Inflammatory macrophage treated with lipopolysaccharide for 4 hours (primary cell): ENCODE measurements around the gene HTR3B.
"Not testable (repeated sequence)": the region's sequence is repeated elsewhere in the genome, so short reads cannot be mapped to it uniquely, and the experiment has no call there.

Source experiments
- DNase-seq: peaks from one replicate; pipeline ENCODE4 v3.0.0-alpha.2; 2020

HTR3B gene, protein sequence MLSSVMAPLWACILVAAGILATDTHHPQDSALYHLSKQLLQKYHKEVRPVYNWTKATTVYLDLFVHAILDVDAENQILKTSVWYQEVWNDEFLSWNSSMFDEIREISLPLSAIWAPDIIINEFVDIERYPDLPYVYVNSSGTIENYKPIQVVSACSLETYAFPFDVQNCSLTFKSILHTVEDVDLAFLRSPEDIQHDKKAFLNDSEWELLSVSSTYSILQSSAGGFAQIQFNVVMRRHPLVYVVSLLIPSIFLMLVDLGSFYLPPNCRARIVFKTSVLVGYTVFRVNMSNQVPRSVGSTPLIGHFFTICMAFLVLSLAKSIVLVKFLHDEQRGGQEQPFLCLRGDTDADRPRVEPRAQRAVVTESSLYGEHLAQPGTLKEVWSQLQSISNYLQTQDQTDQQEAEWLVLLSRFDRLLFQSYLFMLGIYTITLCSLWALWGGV

DNA sequence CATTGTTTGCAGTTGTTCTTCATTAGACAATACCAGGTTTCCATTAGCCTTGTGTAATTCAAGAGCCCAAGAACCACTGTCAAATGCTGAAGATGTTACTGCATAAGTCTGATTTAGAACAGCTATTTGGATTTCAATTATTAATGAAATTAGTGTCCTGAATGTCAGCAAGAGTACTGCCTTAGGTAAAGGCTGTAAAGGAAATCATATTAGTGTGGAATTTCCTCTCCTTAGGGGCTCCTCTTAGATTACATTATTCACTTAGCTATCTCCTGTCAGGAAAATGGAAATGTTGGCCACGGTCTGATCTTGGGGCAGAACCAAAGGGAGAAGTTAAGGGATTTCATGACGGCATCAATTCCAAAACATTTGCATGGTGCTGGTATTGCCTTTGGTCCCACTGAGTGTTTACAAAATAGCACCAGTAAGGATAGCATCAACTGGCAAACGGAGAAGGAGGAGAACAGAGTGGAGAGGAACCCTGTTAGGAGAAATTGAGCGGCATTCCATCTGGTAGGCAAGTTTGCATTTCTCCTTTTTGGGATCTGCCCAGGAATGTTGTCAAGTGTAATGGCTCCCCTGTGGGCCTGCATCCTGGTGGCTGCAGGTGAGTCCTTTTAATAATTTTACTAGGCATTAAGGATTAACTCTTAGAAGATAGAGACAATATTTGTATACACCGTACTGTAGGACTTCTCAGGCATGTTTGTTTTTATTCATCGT, at the start of gene HTR3B:
HTR3B (plus strand) TSS at position 418 of the 723 bp plus-strand sequence; CDS start at position 556, 138 bp downstream.
- DNase-seq: no peak

DNA sequence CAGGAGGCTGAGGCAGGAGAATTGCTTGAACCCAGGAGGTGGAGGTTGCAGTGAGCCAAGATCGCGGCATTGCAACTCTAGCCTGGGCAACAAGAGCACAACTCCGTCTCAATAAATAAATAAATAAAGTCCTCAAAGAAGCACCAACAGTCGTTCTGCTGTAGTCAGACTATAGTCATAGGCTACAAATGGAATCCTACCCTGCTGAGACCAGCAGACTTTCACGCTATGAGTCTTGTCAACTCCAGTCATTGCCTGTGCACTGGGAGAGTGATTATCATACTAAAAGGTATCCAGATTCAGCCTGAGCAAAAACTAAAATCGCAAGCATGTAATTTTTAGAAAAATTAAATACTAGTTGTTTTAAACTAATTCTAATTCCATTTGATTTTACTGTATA, 48.8 kb upstream of the HTR3B start:
- no peak for DNase-seq

DNA sequence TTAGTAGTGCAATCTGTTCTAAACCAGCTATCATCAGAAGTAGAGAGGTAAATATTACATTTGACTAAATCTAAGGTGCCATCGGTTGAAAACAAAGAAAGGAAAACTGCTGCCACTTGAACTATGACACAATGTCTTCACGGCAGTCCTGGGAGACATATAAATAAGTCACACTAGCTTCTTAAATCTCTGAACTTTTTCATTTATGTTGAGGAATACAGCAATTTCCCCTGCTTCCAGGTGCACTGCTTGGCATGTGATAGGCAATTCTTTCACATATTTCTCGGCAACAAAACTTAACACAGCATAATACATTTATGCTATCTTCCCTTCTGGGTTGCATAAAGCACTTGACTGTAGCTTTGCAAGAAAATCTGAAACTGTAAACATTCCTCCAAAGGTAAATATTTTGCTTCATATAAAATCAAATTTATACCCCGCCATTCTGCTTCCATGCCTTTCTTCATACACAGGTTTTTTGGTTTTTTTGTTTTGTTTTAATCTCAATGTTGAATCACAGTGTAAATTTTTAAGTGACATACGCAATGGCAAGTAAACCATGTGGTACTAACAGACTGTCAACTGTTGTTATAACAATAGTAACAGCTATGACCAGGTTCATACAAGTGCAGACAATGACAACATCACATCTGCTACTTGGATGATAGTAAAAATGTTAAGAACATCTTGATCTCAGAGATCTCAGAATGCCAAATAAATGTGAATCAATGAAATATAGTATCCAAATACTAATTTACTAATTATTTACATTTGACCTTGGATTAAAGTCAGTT, 47.4 kb upstream of the HTR3B start:
- no peak for DNase-seq

DNA sequence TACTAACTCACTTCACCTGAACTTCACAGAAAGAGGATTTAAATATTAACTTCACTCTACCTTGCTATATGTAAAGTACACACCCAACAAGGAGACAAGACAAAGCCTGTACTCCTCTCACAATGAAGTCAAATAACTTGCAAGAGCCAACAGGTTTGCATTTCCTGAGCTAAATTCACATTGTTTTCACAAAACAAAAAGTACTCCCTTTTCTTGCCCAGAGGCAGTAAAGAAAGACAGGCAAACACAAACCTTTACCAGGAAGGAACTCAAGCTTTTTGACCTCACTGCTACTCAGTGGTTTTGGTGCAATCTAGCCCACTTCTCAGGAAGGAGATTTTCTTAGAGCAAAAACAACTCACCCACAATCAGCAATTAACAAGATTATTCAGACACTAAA, 44.9 kb upstream of the HTR3B start:
- no peak for DNase-seq

DNA sequence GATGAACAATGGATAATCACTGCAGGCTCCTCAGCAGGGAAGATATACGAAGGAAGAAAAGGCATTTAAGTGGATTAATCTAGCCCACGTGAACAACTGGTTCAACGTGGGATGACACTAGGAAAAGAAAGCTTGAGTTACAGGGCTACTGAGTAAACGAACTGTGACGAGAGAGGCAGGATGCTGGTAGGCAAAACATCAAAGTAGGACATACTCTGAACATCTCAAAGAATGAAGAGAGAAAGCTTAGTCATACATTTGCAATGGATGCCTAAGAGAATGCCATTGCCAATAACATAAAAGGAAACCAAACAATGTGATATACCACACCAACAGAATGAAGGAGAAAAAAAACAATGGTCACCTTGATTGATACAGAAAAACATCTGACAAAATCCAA, 42.2 kb upstream of the HTR3B start:
- DNase-seq: no peak

DNA sequence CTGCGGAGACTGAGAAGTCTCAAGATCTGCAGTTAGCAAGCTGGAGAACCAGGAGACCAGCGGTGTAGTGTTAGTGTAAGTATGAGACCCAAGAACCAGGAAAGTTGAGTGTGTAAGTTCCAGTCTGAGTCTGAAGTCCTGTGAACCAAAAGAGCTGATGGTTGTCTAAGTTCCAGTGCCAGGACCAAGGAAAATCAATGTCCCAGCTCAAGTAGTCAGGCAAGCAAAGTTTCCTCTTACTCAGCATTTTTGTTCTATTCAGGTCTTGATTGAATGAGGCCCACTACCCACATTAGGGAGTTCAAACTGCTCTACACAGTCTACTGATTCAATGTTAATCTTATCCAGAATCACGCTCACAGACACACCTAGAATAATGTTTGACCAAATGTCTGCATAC, 40.2 kb upstream of the HTR3B start:
- DNase-seq: no peak

DNA sequence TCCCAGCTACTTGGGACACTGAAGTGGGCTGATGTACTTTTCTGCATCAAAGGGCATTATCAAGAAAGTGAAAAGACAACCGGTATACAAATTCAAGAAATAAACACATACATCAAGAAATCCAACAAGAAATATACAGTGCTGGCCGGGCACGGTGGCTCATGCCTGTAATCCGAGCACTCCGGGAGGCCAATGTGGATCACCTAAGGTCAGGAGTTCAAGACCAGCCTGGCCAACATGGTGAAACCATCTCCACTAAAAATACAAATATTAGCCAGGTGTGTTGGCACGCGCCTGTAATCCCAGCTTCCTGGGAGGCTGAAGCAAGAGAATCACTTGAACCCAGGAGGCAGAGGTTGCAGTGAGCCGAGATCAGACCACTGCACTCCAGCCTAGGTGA, 38.7 kb upstream of the HTR3B start:
- DNase-seq: no peak

DNA sequence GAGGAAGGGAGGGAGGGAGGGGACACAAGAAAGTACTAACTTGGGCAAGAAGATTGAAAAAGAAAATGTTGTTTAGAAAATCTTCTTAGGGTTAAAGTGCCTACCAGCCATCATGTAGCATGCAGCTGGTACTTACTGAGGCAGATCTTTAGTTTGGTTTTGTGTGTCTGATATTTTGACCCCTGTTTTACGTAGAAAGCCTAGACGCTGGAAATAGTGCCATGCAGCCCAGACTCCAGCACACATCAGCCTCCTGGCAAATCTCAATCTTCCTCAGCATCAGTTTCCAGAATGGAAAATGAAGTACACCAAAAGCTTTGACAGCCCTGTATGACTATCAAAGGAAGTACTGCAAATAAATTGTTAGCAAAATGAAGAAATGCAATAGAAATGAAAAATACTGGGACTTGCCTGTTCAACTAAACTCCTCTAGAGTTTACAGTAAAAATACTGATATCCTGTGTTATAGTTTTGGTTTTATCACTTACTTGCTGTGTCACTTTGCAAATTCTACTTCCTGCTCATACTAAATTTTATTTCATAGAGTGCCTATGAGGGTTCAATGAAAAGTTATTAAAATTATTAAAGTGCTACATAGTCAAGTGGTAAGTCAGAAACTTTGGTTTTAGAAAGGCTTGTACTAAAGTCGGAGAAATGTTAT, 36.6 kb upstream of the HTR3B start:
- no peak for DNase-seq

DNA sequence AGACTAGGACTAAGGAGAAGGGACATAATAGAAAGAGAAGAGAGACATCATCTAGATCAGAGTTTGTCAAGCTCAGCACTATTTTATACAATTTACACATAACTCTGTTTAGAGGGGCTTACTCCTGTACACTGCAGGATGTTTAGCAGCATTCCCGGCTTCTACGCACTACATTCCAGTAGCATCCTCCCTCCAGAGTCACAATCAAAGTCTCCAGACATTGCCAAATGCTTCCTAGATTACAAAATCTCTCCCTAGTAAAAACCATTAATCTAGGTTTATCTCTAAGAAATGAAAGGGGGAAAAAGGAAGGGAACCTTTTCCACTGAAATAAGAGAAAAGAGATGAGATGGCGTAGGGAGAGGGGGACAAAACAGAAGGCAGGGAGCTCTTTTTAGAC, 33.3 kb upstream of the HTR3B start:
- DNase-seq: no peak

DNA sequence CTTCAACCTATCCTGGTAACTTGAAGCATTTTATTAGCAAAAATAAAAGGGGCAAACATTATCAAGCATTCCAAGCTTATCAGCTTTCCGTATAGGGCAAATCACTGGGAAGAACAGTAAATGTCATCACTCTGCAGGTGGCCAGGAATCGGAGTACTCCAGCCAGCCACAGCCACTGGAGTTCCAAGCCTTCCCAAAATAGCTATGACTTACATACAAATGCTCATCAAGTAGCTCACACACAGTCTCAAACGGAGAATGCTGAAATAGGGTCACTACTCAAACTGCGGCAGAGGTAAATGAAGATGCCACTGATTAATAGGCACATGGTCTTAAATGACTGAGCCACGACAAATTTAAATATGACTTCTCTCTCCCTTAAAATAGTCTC, 31.4 kb upstream of the HTR3B start:
- no peak for DNase-seq

DNA sequence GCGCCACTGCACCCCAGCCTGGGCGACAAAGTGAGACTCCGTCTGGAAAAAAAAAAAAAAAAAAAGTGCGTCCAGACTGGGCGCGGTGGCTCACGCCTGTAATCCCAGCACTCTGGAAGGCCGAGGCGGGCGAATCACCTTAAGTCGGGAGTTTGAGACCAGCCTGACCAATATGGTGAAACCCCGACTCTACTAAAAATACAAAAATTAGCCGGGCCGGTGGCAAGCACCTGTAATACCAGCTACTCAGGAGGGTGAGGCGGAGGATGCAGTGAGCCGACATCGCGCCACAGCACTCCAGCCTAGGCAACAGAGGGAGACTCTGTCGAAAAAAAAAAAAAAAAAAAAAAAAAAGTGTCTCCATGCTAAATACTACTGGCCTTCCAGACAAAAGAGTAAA, 30.5 kb upstream of the HTR3B start:
- no peak for DNase-seq

DNA sequence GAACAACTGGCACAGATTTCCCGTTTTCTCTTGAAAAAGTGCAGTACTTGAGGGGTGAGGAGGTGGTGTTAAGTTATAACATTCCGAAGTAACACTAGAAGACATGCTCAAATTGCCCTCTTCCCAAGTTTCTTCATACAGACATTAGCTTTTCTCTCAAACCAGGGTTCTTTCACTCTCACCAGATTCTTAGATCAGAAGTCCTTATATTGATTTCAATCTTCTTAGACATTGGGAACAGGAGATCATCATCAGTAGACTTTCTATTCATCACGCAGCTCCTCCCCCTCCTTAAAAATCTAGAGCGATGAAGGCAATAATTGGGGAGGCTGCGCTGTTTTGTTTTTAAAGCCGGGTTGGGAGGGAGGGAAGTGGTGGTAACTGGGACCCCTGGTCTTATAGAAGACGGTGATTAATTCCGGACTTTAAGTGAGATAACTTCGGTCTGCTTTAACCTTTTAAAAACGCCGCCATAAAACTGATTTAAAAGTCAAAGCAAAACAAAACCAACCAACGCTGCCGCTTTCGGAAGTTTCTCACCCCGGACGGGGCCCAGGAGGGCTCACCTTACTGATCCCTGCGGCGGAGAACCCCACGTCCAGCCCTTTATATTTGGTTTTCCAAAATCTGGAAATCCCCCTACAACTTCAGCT, 29.9 kb upstream of the HTR3B start:
- peak; percentile 63 for DNase-seq

DNA sequence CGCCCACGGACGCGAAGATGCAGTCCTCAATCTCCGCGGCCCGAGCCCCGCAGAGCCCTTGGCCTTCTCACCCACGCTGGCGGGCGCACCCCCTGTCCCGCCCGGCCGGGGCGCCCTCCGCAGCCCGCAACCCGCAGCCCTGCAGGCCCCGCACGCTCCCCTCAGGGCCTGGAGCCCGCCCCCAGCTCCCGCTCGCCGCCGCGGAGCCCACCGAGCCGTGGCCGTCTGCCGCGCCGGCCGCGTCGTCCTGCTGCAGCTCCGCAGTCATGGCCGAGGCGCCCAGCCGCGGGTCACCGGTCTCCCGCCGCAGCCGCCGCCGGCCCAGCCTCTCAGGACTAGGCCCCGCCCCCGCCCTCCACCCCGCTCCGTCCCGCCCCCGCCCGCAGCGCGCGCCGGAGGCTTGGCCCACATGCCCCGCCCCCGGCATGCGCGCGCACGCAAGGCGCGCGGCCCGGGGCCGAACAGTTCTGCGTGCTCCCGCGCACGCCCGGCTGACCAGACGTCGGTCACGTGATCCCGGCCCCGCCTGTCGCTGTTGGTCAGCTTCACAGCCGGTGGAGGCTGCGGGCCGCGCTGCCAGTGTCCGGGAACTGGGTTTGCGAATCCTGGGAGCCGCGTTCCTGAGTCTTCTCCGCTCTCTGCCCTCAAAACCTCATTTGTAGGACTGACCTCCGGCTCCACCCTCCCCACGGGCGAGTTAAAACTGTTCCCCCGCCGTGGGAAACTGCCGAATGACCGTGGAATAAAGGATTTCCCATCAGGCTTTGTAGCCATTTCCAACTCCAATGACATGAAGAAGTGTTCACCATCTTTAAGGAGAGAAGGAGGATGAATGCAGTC, 29.1 kb upstream of the HTR3B start, which contains the start of gene USP28:
USP28 (minus strand) TSS at position 339 of the 840 bp plus-strand sequence; CDS start at position 268, 71 bp downstream.
- DNase-seq: peak; percentile 98

DNA sequence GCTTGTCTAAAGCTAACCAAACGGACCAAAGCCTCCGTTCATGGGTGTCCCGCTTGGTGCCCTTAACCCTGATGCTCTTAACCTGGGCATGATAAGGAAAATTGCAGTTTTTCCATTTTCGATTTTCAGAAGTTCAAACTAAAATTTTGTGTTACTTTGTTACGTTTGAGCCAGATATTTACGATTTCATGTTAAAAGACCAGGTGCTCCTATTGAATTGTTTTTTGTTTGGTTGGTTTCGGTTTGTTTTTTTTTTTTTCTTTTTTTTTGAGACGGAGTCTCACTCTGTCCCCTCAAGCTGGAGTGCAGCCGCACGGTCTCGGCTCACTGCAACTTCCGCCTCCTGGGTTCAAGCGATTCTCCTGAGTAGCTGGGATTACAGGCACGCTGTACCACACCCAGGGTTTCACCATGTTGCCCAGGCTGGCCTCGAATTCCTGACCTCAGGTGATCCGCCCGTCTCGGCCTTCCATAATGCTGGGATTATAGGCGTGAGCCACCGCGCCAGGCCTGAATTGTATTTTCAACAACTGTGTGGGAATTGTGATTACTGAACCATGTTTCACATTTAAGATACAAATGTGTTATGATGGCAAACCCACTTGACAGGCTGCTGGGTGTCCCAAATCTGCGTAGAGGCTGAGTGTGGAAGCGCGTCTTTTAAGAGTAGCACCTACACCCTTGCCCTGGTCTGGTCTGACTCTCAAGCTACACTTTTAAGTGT, 28.4 kb upstream of the HTR3B start:
- no peak for DNase-seq

DNA sequence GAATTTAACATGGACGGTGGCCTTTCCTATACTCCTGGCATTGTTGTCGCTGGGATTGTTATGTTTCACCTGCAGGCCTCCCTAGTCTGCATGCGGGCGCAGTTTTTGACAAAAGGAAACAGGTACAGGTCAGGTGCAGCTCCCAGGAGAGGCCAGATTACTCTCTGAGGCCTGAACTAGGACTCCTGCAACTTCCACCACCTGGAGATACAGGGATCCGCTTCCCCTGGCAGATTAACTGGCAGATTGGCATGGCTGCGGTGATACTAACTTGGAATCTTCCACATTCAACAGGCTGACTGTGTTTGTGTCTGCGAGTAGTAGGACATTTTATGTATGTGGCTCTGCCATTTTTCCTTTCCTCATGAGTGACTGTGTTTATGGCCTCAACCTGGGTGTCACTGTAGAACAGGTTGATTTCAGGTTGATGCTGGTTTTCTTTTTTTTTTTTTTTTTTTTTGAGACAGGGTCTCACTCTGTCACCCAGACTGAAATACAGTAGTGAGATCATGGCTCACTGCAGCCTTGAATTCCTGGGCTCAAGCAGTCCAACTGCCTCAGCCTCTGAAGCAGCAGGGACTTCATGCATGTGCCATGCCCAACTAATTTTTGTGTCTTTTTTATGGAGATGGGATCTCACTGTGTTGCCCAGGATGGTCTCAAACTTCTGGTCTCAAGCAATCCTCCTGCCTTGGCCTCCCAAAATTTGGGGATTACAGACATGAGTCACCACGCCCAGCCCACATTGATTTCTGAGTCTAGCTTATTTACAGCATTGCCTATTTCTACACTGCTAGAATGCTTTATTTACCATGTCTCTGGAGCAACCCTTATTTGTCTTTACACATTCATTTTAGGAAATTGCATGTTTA, 27.6 kb upstream of the HTR3B start:
- DNase-seq: no peak

DNA sequence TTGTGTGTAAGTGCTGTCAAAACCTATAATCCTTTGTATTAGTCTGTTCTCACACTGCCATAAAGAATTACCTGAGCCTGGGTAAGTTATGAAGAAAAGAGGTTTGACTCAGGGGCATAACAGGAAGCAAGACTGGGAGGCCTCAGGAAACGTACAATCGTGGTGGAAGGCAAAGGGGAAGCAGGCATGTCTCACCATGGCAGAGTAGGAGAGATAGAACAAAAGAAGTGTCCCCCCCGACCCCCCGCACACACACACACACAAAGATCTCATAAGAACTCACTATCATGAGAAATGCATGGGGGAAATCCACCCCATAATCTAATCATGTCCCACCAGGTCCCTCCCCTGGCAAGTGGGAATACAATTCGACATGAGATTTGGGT, 26.9 kb upstream of the HTR3B start:
- no peak for DNase-seq

DNA sequence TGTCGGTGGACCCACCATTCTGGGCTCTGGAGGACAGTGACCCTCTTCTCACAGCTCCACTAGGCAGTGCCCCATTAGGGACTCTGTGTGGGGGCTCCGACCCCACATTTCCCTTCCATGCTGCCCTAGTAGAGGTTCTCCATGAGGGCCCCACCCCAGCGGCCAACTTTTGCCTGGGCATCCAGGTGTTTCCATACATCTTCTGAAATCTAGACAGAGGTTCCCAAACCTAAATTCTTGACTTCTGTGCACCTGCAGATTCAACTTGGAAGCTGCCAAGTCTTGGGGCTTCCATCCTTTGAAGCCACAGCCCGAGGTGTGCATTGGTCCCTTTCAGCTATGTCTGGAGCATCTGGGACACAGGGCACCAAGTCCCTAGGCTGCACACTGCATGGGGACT, 25.1 kb upstream of the HTR3B start:
- DNase-seq: not testable (repeated sequence)

DNA sequence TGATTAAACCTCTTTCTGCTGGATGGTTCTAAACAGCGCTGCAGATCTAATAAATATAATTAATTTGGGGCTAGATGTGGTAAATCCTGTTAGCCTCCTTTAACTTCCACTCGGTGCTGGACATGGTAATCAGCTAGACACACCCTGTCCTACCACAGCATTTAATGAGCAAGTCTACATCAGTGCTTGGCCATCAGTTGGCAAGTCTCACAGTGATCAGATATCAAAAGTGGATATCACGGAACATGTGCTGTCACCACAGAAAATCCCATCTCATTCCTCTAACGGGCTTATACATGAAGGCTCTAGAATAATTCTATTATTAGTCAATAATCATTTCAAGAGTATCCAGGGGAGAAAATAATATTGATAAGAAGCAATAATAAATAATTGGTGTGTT, 23.6 kb upstream of the HTR3B start:
- no peak for DNase-seq

DNA sequence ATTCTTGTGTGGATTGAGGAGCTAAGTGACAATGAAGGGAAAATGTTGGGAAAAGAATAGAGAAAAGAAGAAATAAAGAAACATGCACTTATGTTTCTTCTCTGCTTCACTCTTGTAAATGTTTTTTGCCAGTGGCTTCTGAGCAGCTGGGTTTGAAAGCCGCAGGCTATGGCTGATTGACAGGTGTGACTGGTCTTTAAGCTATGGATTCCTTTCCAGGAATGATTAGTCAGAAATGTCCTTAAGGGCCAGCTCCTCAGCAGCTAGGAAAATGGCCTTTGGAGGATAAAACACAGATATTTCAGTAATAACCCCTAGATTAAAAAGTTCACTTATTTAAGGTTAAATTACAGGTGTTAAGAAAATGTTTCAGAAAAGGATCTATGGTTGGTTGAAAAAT, 22.7 kb upstream of the HTR3B start:
- DNase-seq: no peak

DNA sequence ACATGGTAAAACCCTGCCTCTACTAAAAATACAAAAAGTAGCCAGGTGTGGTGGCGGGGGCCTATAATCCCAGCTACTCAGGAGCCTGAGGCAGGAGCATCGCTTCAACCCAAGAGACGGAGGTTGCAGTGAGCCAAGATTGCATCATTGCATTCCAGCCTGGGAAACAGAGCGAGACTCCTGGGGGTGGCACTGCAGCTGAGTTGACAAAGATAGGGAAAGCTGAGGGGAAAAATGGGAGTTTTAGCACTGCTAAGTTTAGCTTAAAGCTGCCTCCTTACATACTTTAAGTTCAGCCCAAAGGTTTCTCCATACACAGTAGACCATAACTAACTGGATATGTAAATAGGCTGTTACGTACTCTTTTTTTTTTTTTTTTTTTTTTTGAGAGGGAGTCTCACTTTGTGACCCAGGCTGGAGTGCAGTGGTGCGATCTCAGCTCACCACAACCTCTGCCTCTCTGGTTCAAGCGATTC, 20.2 kb upstream of the HTR3B start:
- DNase-seq: no peak
